Trophoblast cell (in vitro differentiated cells and primary cell): Measurements from ENCODE around the gene MMS19.

ENCODE experiments used
- DNase-seq, 2 donors: peaks; one replicate each; pipeline ENCODE4 v3.0.0-alpha.2; 2016
- H2AFZ ChIP-seq: 2 replicates; pipeline ENCODE4 v1.6.1; 2013; ENCODE audit warnings: low read length, moderate library complexity, mild to moderate bottlenecking; ENCODE audit not compliant: insufficient read depth, poor library complexity
- H2AK5ac ChIP-seq: 2 replicates; pipeline ENCODE4 v1.6.1; 2013; ENCODE audit warnings: mild to moderate bottlenecking, low read length
- H2BK120ac ChIP-seq: 2 replicates; pipeline ENCODE4 v1.6.1; 2013; ENCODE audit warnings: low read length, mild to moderate bottlenecking, moderate library complexity; ENCODE audit not compliant: insufficient read depth, poor library complexity
- H2BK12ac ChIP-seq: 2 replicates; pipeline ENCODE4 v1.6.1; 2013; ENCODE audit warnings: mild to moderate bottlenecking, low read length, moderate library complexity
- H2BK5ac ChIP-seq: 2 replicates; pipeline ENCODE4 v1.6.1; 2013; ENCODE audit warnings: low read length, low read depth, moderate library complexity, mild to moderate bottlenecking; ENCODE audit not compliant: poor library complexity
- H3K14ac ChIP-seq: 2 replicates; pipeline ENCODE4 v1.6.1; 2013; ENCODE audit warnings: mild to moderate bottlenecking, low read length
- H3K18ac ChIP-seq: 2 replicates; pipeline ENCODE4 v1.6.1; 2013; ENCODE audit warnings: mild to moderate bottlenecking, low read length
- H3K23ac ChIP-seq: 2 replicates; pipeline ENCODE4 v1.6.1; 2013; ENCODE audit warnings: low read length
- H3K27ac ChIP-seq: 2 replicates; pipeline ENCODE4 v1.5.1; 2013; ENCODE audit warnings: low read depth, mild to moderate bottlenecking, inconsistent platforms, low read length, moderate library complexity
- H3K27me3 ChIP-seq: 2 replicates; pipeline ENCODE4 v1.6.1; 2013; ENCODE audit warnings: inconsistent platforms, mild to moderate bottlenecking, low read length, moderate library complexity; ENCODE audit not compliant: insufficient read depth
- H3K36me3 ChIP-seq, 2 experiments: 1 replicate in 1 of 2; 2 replicates in 1 of 2; pipeline ENCODE4 v1.6.1; 2013; ENCODE audit warnings: low read length in 2 of 2, mild to moderate bottlenecking in 2 of 2, moderate library complexity in 1 of 2; ENCODE audit not compliant: insufficient read depth in 2 of 2, control insufficient read depth in 1 of 2
- H3K4ac ChIP-seq: 2 replicates; pipeline ENCODE4 v1.6.1; 2013; ENCODE audit warnings: low read depth, mild to moderate bottlenecking, low read length, moderate library complexity
- H3K4me1 ChIP-seq, 2 experiments: 1 replicate in 1 of 2; 2 replicates in 1 of 2; pipeline ENCODE4 v1.6.1; 2013; ENCODE audit warnings: low read length in 2 of 2, mild to moderate bottlenecking in 2 of 2, moderate library complexity in 1 of 2; ENCODE audit not compliant: insufficient read depth in 2 of 2, control insufficient read depth in 1 of 2
- H3K4me2 ChIP-seq: 2 replicates; pipeline ENCODE4 v1.6.1; 2013; ENCODE audit warnings: inconsistent platforms, mild to moderate bottlenecking, low read length, moderate library complexity
- H3K4me3 ChIP-seq: 2 replicates; pipeline ENCODE4 v1.5.1; 2013; ENCODE audit warnings: mild to moderate bottlenecking, low read depth, low read length, inconsistent platforms
- H3K79me1 ChIP-seq: one replicate; pipeline ENCODE4 v1.6.1; 2013; ENCODE audit warnings: low read length
- H3K79me2 ChIP-seq: 2 replicates; pipeline ENCODE4 v1.6.1; 2013; ENCODE audit warnings: low read length, mild to moderate bottlenecking; ENCODE audit not compliant: control insufficient read depth, insufficient read depth, poor library complexity
- H3K9ac ChIP-seq: 2 replicates; pipeline ENCODE4 v1.6.1; 2013; ENCODE audit warnings: mild to moderate bottlenecking, low read length
- H3K9me3 ChIP-seq: 2 replicates; pipeline ENCODE4 v1.6.1; 2013; ENCODE audit warnings: low read depth, mild to moderate bottlenecking, control low read depth, inconsistent platforms, low read length; ENCODE audit not compliant: insufficient read depth
- H4K12ac ChIP-seq: 2 replicates; pipeline ENCODE4 v1.6.1; 2013; ENCODE audit warnings: low read depth, mild to moderate bottlenecking, low read length, moderate library complexity
- H4K8ac ChIP-seq: 2 replicates; pipeline ENCODE4 v1.6.1; 2013; ENCODE audit warnings: low read depth, mild to moderate bottlenecking, low read length, moderate library complexity
- H4K91ac ChIP-seq: one replicate; pipeline ENCODE4 v1.6.1; 2013; ENCODE audit warnings: low read depth, mild to moderate bottlenecking, low read length, moderate library complexity
- WGBS: extraction: QIAGEN DNeasy Blood & Tissue Kit; methylation state at CpG from one replicate; pipeline ENCODE4 v1.1.7; 2013; ENCODE audit warnings: missing lambda C conversion rate; ENCODE audit not compliant: insufficient read length, insufficient coverage; ENCODE audit errors: extremely low coverage; 5-methylcytosine and 5-hydroxymethylcytosine counted together

MMS19 gene

GRCh38 chr10:97483921-97484320, 14.3 kb downstream of the MMS19 start:
- no peak overlapping the region for H3K4me2 ChIP-seq
- no peak overlapping the region for H2BK5ac ChIP-seq
- no peak overlapping the region for H2AFZ ChIP-seq
- H2AK5ac ChIP-seq, result no peak overlapping the region
- no peak overlapping the region for H3K23ac ChIP-seq
- H3K36me3 ChIP-seq, result peaks cover 16 to 18% of the 10 kb centered on the region in 2 experiments
- H3K4ac ChIP-seq, result peak overlapping the region; percentile 40
- WGBS, result no CpG with 5 or more reads among the region's 1 CpG
- H3K79me2 ChIP-seq, result peaks cover under 1% of the 10 kb centered on the region
- no peaks in the 10 kb centered on the region for H3K9me3 ChIP-seq
- H3K27me3 ChIP-seq, result no peaks in the 10 kb centered on the region
- H3K4me3 ChIP-seq, result no peak overlapping the region
- no peak overlapping the region for H4K8ac ChIP-seq
- H4K12ac ChIP-seq, result no peak overlapping the region
- no peak for DNase-seq
- H3K9ac ChIP-seq, result no peak overlapping the region
- H2BK120ac ChIP-seq, result no peak overlapping the region
- H2BK12ac ChIP-seq, result no peak overlapping the region
- H3K18ac ChIP-seq, result no peak overlapping the region
- H4K91ac ChIP-seq, result no peak overlapping the region
- no peak overlapping the region for H3K14ac ChIP-seq
- H3K27ac ChIP-seq, result no peak overlapping the region
- no peaks in the 10 kb centered on the region for H3K79me1 ChIP-seq
- H3K4me1 ChIP-seq, result no peaks in the 10 kb centered on the region

GRCh38 chr10:97483506-97483905, 14.7 kb downstream of the MMS19 start:
- WGBS, result no CpG with 5 or more reads among the region's 3 CpGs

GRCh38 chr10:97482381-97482780, 15.8 kb downstream of the MMS19 start:
- Histone ChIP-seq H2BK12ac (no peak overlapping the region), H3K9ac (no peak overlapping the region), H3K4me2 (no peak overlapping the region), H3K4me1 (no peaks in the 10 kb centered on the region), H3K27me3 (no peaks in the 10 kb centered on the region), H4K8ac (no peak overlapping the region), H2AK5ac (no peak overlapping the region), H3K4ac (no peak overlapping the region), H2BK5ac (no peak overlapping the region), H3K18ac (no peak overlapping the region), H2BK120ac (no peak overlapping the region), H3K23ac (no peak overlapping the region), H3K79me2 (no peaks in the 10 kb centered on the region), H2AFZ (no peak overlapping the region), H3K27ac (no peak overlapping the region), H3K9me3 (no peaks in the 10 kb centered on the region), H3K14ac (no peak overlapping the region), H3K36me3 (peaks cover 24 to 26% of the 10 kb centered on the region in 2 experiments), H3K79me1 (no peaks in the 10 kb centered on the region), H4K91ac (no peak overlapping the region), H4K12ac (no peak overlapping the region), H3K4me3 (no peak overlapping the region)
- no CpG with 5 or more reads among the region's 1 CpG for WGBS
- DNase-seq, result no peak

More at GRCh38 chr10:97483506-97483905, 14.7 kb downstream of the MMS19 start:
- Histone ChIP-seq H4K8ac (no peak overlapping the region), H3K23ac (no peak overlapping the region), H2BK12ac (no peak overlapping the region), H2BK5ac (no peak overlapping the region), H2BK120ac (no peak overlapping the region), H2AFZ (no peak overlapping the region), H3K27ac (no peak overlapping the region), H3K9ac (no peak overlapping the region), H3K9me3 (no peaks in the 10 kb centered on the region), H3K4me1 (no peaks in the 10 kb centered on the region), H3K4me2 (no peak overlapping the region), H3K27me3 (no peaks in the 10 kb centered on the region), H3K4me3 (no peak overlapping the region), H3K79me1 (no peaks in the 10 kb centered on the region), H4K12ac (no peak overlapping the region), H3K18ac (no peak overlapping the region), H3K36me3 (peaks cover 18 to 19% of the 10 kb centered on the region in 2 experiments), H2AK5ac (no peak overlapping the region), H3K4ac (peak overlapping the region; percentile 40), H3K14ac (no peak overlapping the region), H3K79me2 (no peaks in the 10 kb centered on the region), H4K91ac (no peak overlapping the region)
- no peak for DNase-seq

- WGBS, result no CpG with 5 or more reads among the region's 4 CpGs
- no peak overlapping the region for H3K14ac ChIP-seq
- H4K91ac ChIP-seq, result no peak overlapping the region
Measured at GRCh38 chr10:97481071-97481470, 17.2 kb downstream of the MMS19 start.

More at GRCh38 chr10:97481071-97481470, 17.2 kb downstream of the MMS19 start:
- no peak overlapping the region for H2BK5ac ChIP-seq
- H3K27me3 ChIP-seq, result no peaks in the 10 kb centered on the region
- no peak overlapping the region for H3K27ac ChIP-seq
- no peak overlapping the region for H2BK12ac ChIP-seq
- H3K9ac ChIP-seq, result no peak overlapping the region
- no peaks in the 10 kb centered on the region for H3K9me3 ChIP-seq
- no peak overlapping the region for H4K8ac ChIP-seq
- no peak overlapping the region for H4K12ac ChIP-seq
- peaks cover 23 to 37% of the 10 kb centered on the region in 2 experiments for H3K36me3 ChIP-seq
- no peak overlapping the region for H3K23ac ChIP-seq
- no peak overlapping the region for H2BK120ac ChIP-seq
- H3K4ac ChIP-seq, result no peak overlapping the region
- H3K79me1 ChIP-seq, result no peaks in the 10 kb centered on the region
- DNase-seq, result peak; percentile 17 to 41
- H3K79me2 ChIP-seq, result no peaks in the 10 kb centered on the region
- H3K4me2 ChIP-seq, result no peak overlapping the region
- no peak overlapping the region for H3K18ac ChIP-seq
- H2AFZ ChIP-seq, result no peak overlapping the region
- H3K4me1 ChIP-seq, result no peaks in the 10 kb centered on the region
- no peak overlapping the region for H2AK5ac ChIP-seq
- H3K4me3 ChIP-seq, result no peak overlapping the region
